Cardiac septum (tissue), 1 donor: ENCODE data around the gene SNAI1. TPM values are rescaled to one million over a fixed set of nuclear protein-coding genes. Genes with fewer than 3 reads are reported as not detected.
"Not testable (repeated sequence)": the region's sequence is repeated elsewhere in the genome, so short reads cannot be mapped to it uniquely, and the experiment has no call there.

Experiments used
- DNase-seq: peaks from one replicate; pipeline ENCODE4 v3.0.0-alpha.2; 2020; ENCODE audit warnings: low spot score
- intact Hi-C: fragments of 100-400 bp; cut with DNase I; formaldehyde crosslinking; loops from one replicate; pipeline ENCODE4 v1.14.0; 2022
- total RNA-seq: library from RNA; stranded (reverse); fragmentation: NEBNext Ultra II Directional; extraction: Animal tissue kit (Norgen Biotek cat#: 25700); gene quantifications from one replicate; pipeline ENCODE4 v1.2.1, GENCODE V29; 2021
- donor health status: DM: no; HTN: no; CAD: no.

The SNAI1 gene
- total RNA-seq, 1 donor from 2014 or later = 4.3 TPM

DNA sequence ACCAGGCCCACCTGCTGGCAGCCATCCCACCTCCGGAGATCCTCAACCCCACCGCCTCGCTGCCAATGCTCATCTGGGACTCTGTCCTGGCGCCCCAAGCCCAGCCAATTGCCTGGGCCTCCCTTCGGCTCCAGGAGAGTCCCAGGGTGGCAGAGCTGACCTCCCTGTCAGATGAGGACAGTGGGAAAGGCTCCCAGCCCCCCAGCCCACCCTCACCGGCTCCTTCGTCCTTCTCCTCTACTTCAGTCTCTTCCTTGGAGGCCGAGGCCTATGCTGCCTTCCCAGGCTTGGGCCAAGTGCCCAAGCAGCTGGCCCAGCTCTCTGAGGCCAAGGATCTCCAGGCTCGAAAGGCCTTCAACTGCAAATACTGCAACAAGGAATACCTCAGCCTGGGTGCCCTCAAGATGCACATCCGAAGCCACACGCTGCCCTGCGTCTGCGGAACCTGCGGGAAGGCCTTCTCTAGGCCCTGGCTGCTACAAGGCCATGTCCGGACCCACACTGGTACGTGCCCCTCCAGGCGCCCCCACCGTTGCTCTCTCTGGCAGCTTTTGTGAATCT is 1.1 kb downstream of the SNAI1 start:
- intact Hi-C loops = loop anchor here (5.0 kb wide), 1 partner anchor 188 kb away; no protein-coding TSS in a partner anchor
- DNase-seq = no peak

- intact Hi-C loops = loop anchor here (5.0 kb wide), 1 partner anchor 188 kb away; no protein-coding TSS in a partner anchor
- DNase-seq = no peak
Observed at GRCh38 chr20:49984426-49985153, 1.8 kb downstream of the SNAI1 start.

DNA sequence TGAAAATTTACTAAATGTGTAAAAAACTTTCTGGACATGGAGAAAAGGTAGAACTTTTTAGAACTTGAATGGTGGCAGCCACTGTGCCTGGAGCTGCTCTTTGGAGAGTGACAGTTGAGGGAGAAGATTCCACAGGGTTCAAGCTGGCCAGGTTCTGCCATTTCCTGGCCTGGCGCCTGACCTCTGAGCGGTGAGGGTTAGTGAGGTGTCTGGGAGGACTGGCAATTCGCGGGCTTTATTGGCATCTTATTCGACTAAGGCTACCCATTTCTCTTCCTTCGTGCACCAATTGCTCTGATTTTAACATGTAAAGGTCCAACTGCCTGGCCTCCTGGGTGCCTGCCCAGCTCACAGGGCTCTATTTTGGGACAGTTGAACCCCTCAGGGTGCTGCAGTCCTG is 2.4 kb downstream of the SNAI1 start:
- intact Hi-C loops = no loop called here
- no peak for DNase-seq

DNA sequence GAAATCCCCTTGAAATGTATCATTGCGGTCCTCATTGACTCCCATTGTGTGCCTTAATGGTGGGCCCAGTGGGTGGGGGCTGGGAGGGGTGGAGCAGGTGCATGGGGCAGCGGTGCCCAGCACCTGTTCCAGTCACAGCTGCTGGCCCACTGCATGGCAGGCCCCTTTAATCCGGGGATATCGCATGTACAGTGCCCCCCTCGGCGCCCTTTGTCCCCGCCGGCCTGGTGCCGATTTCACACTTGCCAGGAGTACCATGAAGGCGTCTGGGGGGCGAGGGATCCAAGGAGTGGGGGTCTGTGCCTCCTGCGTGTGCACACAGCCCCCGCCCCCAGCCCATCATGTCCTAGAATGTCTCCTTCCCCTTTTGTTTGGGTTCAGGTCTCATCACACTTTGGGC is 2.8 kb downstream of the SNAI1 start:
- DNase-seq = no peak
- intact Hi-C loops = no loop called here

GRCh38 chr20:49986049-49986448 is 3.3 kb downstream of the SNAI1 start:
- no peak for DNase-seq
- intact Hi-C loops = no loop called here

DNA sequence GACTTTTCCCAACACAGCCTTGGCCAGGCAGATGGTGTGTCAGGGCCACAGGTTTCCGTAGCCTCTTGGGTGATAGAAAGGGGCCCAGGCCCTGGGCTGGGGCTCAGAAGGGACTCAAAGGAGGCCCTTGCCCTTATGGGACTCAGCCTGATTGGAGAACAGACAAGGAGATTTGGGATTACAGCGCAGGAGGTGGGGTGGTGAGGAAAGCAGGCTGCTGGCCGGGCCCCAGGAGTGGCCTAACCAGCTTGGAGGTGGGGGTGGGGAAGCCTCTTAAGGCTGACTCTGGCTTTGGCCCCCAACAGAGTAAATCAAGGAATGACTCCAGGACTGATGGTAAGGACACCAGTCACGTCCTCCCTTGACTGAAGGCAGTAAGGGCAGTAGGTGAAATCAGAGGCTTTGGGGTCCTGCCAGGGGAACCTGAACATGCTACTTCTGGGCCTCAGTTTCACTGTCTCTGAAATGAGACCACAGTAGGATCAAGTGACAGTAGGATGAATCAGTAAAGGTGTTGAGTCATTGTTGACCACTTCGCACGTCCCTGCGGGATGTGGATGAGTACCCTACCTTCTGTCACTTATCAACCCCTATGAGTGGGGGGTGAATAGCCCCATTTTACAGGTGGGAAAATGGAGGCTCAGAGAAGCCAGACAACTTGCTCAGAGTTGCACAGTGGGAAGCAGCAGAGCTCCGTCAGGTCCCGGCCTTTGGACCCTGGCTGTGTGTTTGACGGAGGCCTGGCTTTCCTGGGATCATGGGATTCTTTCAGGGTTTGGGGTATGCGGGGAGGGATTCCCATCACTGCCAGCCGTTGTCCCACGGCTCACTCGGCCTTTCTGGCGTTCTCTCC is 4.5 kb downstream of the SNAI1 start:
- intact Hi-C loops = no loop called here
- DNase-seq = no peak

DNA sequence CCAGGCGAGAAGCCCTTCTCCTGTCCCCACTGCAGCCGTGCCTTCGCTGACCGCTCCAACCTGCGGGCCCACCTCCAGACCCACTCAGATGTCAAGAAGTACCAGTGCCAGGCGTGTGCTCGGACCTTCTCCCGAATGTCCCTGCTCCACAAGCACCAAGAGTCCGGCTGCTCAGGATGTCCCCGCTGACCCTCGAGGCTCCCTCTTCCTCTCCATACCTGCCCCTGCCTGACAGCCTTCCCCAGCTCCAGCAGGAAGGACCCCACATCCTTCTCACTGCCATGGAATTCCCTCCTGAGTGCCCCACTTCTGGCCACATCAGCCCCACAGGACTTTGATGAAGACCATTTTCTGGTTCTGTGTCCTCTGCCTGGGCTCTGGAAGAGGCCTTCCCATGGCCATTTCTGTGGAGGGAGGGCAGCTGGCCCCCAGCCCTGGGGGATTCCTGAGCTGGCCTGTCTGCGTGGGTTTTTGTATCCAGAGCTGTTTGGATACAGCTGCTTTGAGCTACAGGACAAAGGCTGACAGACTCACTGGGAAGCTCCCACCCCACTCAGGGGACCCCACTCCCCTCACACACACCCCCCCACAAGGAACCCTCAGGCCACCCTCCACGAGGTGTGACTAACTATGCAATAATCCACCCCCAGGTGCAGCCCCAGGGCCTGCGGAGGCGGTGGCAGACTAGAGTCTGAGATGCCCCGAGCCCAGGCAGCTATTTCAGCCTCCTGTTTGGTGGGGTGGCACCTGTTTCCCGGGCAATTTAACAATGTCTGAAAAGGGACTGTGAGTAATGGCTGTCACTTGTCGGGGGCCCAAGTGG is 5.3 kb downstream of the SNAI1 start:
- intact Hi-C loops = no loop called here
- no peak for DNase-seq

- intact Hi-C loops = loop anchor here (5.0 kb wide), 1 partner anchor 58 kb away; no protein-coding TSS in a partner anchor
- DNase-seq = peak; percentile 85
Observed at GRCh38 chr20:49989234-49990065, 6.7 kb downstream of the SNAI1 start.

DNA sequence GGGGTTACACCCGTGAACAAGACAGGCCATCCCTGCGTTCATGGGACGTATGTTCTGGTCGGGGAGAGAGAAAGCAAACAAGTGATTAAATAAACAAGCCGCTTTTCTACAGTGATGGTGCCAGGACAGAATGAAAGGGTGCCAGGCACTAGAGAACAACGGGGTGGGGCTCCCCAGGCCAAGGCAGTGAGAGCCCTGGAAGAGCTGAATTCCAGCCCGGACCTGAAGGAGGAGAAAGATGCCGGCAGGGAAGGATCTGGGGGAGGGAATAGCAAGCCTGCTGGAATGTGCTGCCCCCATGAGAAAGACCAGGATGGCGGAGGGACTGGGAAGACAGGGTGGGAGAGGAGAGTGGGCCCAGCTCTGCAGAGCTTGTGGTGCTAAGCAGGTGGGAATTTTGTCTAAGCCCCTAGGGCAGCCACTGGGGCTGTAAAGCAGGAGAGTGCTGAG is 7.5 kb downstream of the SNAI1 start:
- intact Hi-C loops = loop anchor here (5.0 kb wide), 1 partner anchor 57 kb away; no protein-coding TSS in a partner anchor
- no peak for DNase-seq

GRCh38 chr20:49993301-49993751 is 10.5 kb downstream of the SNAI1 start:
- intact Hi-C loops = loop anchor here (5.0 kb wide), 1 partner anchor 54 kb away; no protein-coding TSS in a partner anchor

GRCh38 chr20:49995586-49995985 is 12.8 kb downstream of the SNAI1 start:
- DNase-seq = no peak
- intact Hi-C loops = no loop called here

More at GRCh38 chr20:49993301-49993751, 10.5 kb downstream of the SNAI1 start:
- DNase-seq = no peak

GRCh38 chr20:49998478-49999188 is 15.9 kb downstream of the SNAI1 start:
- DNase-seq, intact Hi-C loops: not testable (repeated sequence)

- intact Hi-C loops = no loop called here
- no peak for DNase-seq
Observed at GRCh38 chr20:49999329-49999728, 16.5 kb downstream of the SNAI1 start.

- DNase-seq, intact Hi-C loops: not testable (repeated sequence)
Observed at GRCh38 chr20:50000548-50001222, 17.9 kb downstream of the SNAI1 start.

DNA sequence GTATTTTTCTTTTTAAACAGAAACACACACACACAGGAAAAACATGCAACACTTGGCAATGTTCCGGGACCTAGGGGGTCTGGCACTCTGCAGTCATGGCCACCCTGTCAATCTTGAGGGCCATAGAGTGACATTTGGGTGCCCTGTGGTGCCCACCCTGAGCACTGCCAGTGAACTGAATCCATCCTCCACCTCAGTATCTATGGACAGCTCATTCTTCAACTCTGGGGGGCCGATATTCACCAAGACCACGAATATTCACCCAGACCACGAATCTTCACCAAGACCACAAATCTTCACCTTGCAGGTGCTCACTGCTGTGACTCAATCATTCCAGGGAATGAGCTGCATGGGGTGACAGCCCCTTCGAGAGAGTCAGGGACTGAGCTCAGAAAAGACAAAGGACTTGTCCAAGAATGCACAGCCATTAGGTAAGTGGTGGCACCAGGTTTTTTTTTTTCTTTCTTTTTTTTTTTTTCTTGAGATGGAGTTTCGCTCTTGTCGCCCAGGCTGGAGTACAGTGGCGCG is 19.1 kb downstream of the SNAI1 start:
- intact Hi-C loops = no loop called here
- DNase-seq = no peak

- no peak for DNase-seq
- intact Hi-C loops = no loop called here
Observed at GRCh38 chr20:50003253-50003656, 20.5 kb downstream of the SNAI1 start.

DNA sequence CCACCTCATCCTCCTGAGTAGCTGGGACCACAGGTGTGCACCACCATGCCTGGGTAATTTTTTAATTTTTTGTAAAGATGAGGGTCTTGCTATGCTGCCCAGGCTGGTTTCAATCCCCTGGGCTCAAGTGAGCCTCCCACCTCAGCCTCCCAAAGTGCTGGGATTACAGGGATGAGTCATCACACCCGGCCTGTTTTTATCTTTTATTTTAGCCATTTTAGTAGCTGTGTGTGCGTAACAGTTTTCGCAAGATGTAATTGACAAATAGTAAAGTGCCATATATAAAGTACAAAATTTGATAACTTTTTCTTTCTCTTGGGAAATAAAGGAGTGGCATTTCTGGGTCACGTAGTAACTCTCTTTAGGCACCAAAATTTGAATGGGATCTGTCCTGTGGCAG is 21.4 kb downstream of the SNAI1 start:
- intact Hi-C loops = no loop called here
- no peak for DNase-seq
